ENCODE data around the gene CCT7.

Gene CCT7

DNA sequence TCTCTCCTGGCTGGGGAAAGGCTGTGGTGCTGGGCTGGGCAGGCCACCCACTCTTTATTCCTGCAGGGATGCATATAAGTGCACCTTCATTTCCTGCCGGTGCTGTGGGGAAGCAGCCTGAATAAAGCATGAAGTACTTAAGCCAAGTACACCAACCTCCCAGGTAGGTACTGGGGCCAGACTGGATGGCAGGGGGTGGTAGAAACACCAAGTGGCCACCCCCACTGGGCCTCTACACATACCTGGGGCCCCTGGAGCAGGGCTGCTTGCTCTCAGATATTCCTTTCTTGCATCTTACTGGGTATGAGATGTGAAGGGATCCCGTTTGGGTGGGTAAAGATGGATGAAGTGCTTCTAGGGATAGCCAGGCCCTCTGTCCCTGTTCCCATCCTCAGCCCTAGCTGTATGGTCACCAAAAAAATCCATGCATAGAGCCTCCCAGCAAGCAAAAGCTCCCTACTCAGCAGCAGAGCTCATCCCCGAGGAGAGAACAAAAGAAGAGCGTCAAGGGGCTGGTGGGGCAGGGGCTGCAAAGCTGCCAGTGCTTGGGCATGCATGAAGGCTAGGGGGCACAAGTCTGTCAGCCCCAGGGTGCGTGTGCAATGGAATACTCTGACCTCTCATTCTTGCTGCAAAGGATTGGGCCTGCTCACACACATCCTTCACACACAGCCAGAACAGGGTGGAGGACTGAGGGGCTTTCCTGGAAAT is 22.0 kb downstream of the CCT7 start:
- TF ChIP-seq, protein P1, sequence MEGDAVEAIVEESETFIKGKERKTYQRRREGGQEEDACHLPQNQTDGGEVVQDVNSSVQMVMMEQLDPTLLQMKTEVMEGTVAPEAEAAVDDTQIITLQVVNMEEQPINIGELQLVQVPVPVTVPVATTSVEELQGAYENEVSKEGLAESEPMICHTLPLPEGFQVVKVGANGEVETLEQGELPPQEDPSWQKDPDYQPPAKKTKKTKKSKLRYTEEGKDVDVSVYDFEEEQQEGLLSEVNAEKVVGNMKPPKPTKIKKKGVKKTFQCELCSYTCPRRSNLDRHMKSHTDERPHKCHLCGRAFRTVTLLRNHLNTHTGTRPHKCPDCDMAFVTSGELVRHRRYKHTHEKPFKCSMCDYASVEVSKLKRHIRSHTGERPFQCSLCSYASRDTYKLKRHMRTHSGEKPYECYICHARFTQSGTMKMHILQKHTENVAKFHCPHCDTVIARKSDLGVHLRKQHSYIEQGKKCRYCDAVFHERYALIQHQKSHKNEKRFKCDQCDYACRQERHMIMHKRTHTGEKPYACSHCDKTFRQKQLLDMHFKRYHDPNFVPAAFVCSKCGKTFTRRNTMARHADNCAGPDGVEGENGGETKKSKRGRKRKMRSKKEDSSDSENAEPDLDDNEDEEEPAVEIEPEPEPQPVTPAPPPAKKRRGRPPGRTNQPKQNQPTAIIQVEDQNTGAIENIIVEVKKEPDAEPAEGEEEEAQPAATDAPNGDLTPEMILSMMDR (IDR thresholded peaks at IDR 0.05) = no peak
- Histone ChIP-seq H3K27ac (no peak overlapping the region), H3K4me3 (ENCODE audit: low read depth, low read length) (no peak overlapping the region), H3K27me3 (ENCODE audit: control insufficient read depth, insufficient read depth, low read length) (no peaks in the 10 kb centered on the region), H3K4me2 (ENCODE audit: low read length) (no peak overlapping the region), H3K4me1 (no peaks in the 10 kb centered on the region), H2AFZ (no peak overlapping the region), H3K9ac (no peak overlapping the region), H3K79me2 (no peaks in the 10 kb centered on the region), H3K9me3 (ENCODE audit: control insufficient read depth, low read length) (no peaks in the 10 kb centered on the region), H3K36me3 (ENCODE audit: control insufficient read depth, insufficient read depth, low read length) (no peaks in the 10 kb centered on the region)

DNA sequence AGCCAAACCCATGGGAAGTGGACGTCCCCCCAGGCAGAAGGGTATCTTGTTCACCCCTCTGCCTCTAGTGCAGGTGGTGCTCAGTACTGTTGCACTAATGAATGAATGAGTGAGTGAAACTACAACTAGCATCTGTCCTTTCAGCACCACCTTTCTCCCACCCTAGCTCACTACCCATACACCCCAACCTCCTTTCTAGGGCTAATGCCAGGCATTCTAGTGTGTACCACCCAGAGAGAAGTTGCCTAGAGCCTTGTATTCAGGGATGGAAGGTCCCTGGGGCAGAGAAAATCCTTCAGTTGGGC is 22.5 kb downstream of the CCT7 start:
- H3K4me3 ChIP-seq (ENCODE audit: low read depth, low read length) = no peak overlapping the region
- no peak overlapping the region for H2AFZ ChIP-seq
- H3K79me2 ChIP-seq = no peaks in the 10 kb centered on the region
- no peak overlapping the region for H3K9ac ChIP-seq
- no peaks in the 10 kb centered on the region for H3K27me3 ChIP-seq (ENCODE audit: control insufficient read depth, insufficient read depth, low read length)
- TF ChIP-seq, protein P1 (IDR thresholded peaks at IDR 0.05) = no peak
- no peaks in the 10 kb centered on the region for H3K36me3 ChIP-seq (ENCODE audit: control insufficient read depth, insufficient read depth, low read length)
- no peaks in the 10 kb centered on the region for H3K4me1 ChIP-seq
- H3K4me2 ChIP-seq (ENCODE audit: low read length) = no peak overlapping the region
- H3K9me3 ChIP-seq (ENCODE audit: control insufficient read depth, low read length) = no peaks in the 10 kb centered on the region
- H3K27ac ChIP-seq = no peak overlapping the region

DNA sequence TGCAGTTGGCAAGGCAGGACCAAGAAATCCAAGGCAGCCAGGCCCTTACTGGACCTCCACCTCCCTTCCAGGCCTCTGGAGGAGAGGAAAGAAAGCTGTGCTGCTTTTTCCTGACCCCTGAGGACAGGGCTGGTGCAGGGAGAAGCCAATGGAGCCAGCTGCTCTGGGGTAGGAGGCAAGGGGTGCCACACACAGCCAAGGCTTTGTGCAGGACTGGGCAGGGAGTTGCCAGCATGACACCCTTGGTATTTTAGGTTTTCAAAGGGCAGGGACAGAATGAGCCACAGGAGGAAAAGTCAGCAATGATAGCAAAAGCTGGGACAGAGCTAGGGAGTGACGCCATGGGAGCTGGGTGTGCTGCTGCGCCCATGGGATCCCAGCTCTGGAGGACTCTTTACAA is 22.9 kb downstream of the CCT7 start:
- TF ChIP-seq, protein P1 (IDR thresholded peaks at IDR 0.05) = no peak
- H3K27me3 ChIP-seq (ENCODE audit: control insufficient read depth, insufficient read depth, low read length) = no peaks in the 10 kb centered on the region
- no peaks in the 10 kb centered on the region for H3K9me3 ChIP-seq (ENCODE audit: control insufficient read depth, low read length)
- no peak overlapping the region for H3K9ac ChIP-seq
- no peaks in the 10 kb centered on the region for H3K36me3 ChIP-seq (ENCODE audit: control insufficient read depth, insufficient read depth, low read length)
- no peak overlapping the region for H3K4me2 ChIP-seq (ENCODE audit: low read length)
- H3K4me1 ChIP-seq = no peaks in the 10 kb centered on the region
- no peaks in the 10 kb centered on the region for H3K79me2 ChIP-seq
- H3K4me3 ChIP-seq (ENCODE audit: low read depth, low read length) = no peak overlapping the region
- no peak overlapping the region for H2AFZ ChIP-seq
- no peak overlapping the region for H3K27ac ChIP-seq

DNA sequence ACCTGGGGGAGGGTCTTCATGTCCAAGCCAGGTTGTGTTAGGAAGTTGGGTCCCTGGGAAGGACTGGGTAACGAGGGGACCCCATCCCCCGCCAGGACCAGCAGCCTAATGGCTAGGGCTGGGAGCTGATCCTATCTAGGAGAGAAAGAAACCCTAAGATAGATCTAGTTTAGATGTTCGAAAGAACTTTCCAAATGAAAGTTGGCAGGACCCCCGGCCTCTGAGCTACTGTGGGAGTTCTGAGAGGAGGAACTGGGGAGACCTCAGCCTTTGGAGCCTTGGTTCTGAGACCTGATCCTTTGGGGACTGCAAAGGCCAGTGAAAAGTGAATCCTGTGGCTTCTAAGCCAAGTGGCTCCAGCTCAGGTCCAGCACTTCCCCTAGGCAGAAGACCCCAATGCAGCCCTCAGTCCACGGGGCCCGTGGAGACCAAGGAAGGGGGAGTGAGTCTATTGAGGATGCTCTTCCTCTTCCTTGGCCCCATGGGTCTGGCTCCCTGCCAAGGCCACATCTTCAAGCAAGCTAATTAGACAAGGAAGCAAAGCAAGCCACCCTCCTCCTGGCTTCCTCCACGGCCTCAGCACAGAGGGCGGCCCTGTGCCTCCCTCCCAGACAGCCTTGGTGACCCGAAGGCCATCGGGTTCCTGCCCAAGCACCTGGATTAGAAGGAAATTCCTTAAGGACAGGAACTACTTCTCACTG is 23.5 kb downstream of the CCT7 start:
- Histone ChIP-seq H3K36me3 (ENCODE audit: control insufficient read depth, insufficient read depth, low read length) (no peaks in the 10 kb centered on the region), H3K27ac (no peak overlapping the region), H3K9me3 (ENCODE audit: control insufficient read depth, low read length) (no peaks in the 10 kb centered on the region), H3K79me2 (no peaks in the 10 kb centered on the region), H3K4me1 (no peaks in the 10 kb centered on the region), H3K9ac (no peak overlapping the region), H2AFZ (no peak overlapping the region), H3K4me2 (ENCODE audit: low read length) (no peak overlapping the region), H3K27me3 (ENCODE audit: control insufficient read depth, insufficient read depth, low read length) (no peaks in the 10 kb centered on the region), H3K4me3 (ENCODE audit: low read depth, low read length) (no peak overlapping the region)
- TF ChIP-seq, protein P1 (IDR thresholded peaks at IDR 0.05) = no peak

Measured in parathyroid adenoma (tissue), 2 donors.